Measurements from ENCODE around the gene CCDC124.
"Not testable (repeated sequence)": the region's sequence is repeated elsewhere in the genome, so short reads cannot be mapped to it uniquely, and the experiment has no call there.

Gene CCDC124

DNA sequence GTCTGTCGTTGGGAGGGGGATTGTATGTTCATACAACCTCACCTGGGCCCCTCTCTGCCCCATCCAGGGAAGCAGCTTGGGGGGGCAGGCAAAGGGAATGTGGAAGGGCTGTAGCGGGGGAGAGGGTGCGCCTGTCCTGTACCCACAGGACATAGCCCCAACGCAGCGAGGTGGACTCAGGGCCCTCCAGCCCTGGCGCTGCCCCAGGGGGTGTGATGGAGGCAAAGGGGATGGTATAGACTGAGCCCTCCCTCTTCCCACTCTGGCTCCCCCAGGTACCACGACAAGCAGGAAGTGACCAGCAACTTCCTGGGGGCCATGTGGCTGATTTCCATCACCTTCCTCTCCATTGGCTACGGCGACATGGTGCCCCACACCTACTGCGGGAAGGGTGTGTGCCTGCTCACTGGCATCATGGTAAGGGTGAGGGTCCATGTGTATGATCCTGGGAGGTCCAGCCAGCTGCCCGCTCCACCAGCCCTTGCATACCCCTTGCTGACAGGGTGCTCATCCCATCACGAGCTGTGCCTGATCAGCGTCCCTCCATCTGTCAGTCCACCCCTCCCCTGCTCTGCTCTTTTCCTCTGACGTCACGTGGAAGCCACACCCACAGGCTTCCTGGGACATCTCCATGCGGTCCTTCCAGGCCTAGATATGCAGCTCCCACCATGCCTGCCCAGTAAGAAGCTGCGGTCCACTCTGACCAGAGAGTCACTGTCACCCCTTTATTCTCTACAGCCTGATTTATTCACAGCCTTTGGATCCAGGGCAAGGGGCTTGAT lies 52.4 kb downstream of the CCDC124 start:
- H3K9me3 ChIP-seq (ENCODE audit: insufficient read depth, low read length), result no peaks in the 10 kb centered on the region
- H4K20me1 ChIP-seq (ENCODE audit: insufficient read depth, low read length), result no peaks in the 10 kb centered on the region
- H3K27me3 ChIP-seq (ENCODE audit: low read depth, low read length), result peaks cover 4% of the 10 kb centered on the region
- H3K4me2 ChIP-seq (ENCODE audit: low read length), result no peak overlapping the region
- no peaks in the 10 kb centered on the region for H3K36me3 ChIP-seq (replicated peaks; ENCODE audit: low read depth, low read length)
- no peaks in the 10 kb centered on the region for H3K79me2 ChIP-seq (ENCODE audit: low read length)
- no peak overlapping the region for H2AFZ ChIP-seq (ENCODE audit: low read depth, low read length)
- TF ChIP-seq CTCF (IDR thresholded peaks at IDR 0.05; ENCODE audit: low read depth, low read length) (no peak), EZH2phosphoT487 (IDR thresholded peaks at IDR 0.05; ENCODE audit: low read depth) (no peak)
- no peak overlapping the region for H3K9ac ChIP-seq (ENCODE audit: low read length)
- H3K4me1 ChIP-seq (ENCODE audit: low read length), result peaks cover 4% of the 10 kb centered on the region
- H3K27ac ChIP-seq (ENCODE audit: low read length), result no peak overlapping the region
- no peak overlapping the region for H3K4me3 ChIP-seq (ENCODE audit: low read length)

GRCh38 chr19:17986569-17986968 lies 53.8 kb downstream of the CCDC124 start:
- H3K4me1 ChIP-seq (ENCODE audit: low read length); H3K4me2 ChIP-seq (ENCODE audit: low read length); H3K4me3 ChIP-seq (ENCODE audit: low read length); H3K36me3 ChIP-seq (replicated peaks; ENCODE audit: low read depth, low read length); H3K9me3 ChIP-seq (ENCODE audit: insufficient read depth, low read length); H3K79me2 ChIP-seq (ENCODE audit: low read length); H4K20me1 ChIP-seq (ENCODE audit: insufficient read depth, low read length); H3K27ac ChIP-seq (ENCODE audit: low read length); H2AFZ ChIP-seq (ENCODE audit: low read depth, low read length); H3K27me3 ChIP-seq (ENCODE audit: low read depth, low read length); H3K9ac ChIP-seq (ENCODE audit: low read length): not testable (repeated sequence)

- Histone ChIP-seq H3K27me3 (ENCODE audit: low read depth, low read length) (no peaks in the 10 kb centered on the region), H4K20me1 (ENCODE audit: insufficient read depth, low read length) (no peaks in the 10 kb centered on the region), H3K4me2 (ENCODE audit: low read length) (no peak overlapping the region), H3K4me1 (ENCODE audit: low read length) (no peaks in the 10 kb centered on the region), H3K27ac (ENCODE audit: low read length) (no peak overlapping the region), H3K36me3 (replicated peaks; ENCODE audit: low read depth, low read length) (no peaks in the 10 kb centered on the region), H3K9me3 (ENCODE audit: insufficient read depth, low read length) (no peaks in the 10 kb centered on the region), H2AFZ (ENCODE audit: low read depth, low read length) (no peak overlapping the region), H3K9ac (ENCODE audit: low read length) (no peak overlapping the region), H3K4me3 (ENCODE audit: low read length) (no peak overlapping the region), H3K79me2 (ENCODE audit: low read length) (no peaks in the 10 kb centered on the region)
- TF ChIP-seq EZH2phosphoT487 (IDR thresholded peaks at IDR 0.05; ENCODE audit: low read depth), result no peak
- TF ChIP-seq CTCF (IDR thresholded peaks at IDR 0.05; ENCODE audit: low read depth, low read length), result no peak
Observed at GRCh38 chr19:17988161-17988560, 55.3 kb downstream of the CCDC124 start.

- Histone ChIP-seq H3K79me2 (ENCODE audit: low read length) (no peaks in the 10 kb centered on the region), H3K9me3 (ENCODE audit: insufficient read depth, low read length) (no peaks in the 10 kb centered on the region), H3K4me1 (ENCODE audit: low read length) (no peaks in the 10 kb centered on the region), H3K4me3 (ENCODE audit: low read length) (no peak overlapping the region), H3K9ac (ENCODE audit: low read length) (no peak overlapping the region), H4K20me1 (ENCODE audit: insufficient read depth, low read length) (no peaks in the 10 kb centered on the region), H3K36me3 (replicated peaks; ENCODE audit: low read depth, low read length) (no peaks in the 10 kb centered on the region), H2AFZ (ENCODE audit: low read depth, low read length) (no peak overlapping the region), H3K27me3 (ENCODE audit: low read depth, low read length) (no peaks in the 10 kb centered on the region), H3K4me2 (ENCODE audit: low read length) (no peak overlapping the region), H3K27ac (ENCODE audit: low read length) (no peak overlapping the region)
- TF ChIP-seq CTCF (IDR thresholded peaks at IDR 0.05; ENCODE audit: low read depth, low read length) (no peak), EZH2phosphoT487 (IDR thresholded peaks at IDR 0.05; ENCODE audit: low read depth) (no peak)
Observed at GRCh38 chr19:17989425-17990094, 56.7 kb downstream of the CCDC124 start.
